ENCODE measurements around the gene TMEM50A. TPM values are rescaled to one million over a fixed set of nuclear protein-coding genes. Genes with fewer than 3 reads are reported as not detected.
"Not testable (repeated sequence)": the region's sequence is repeated elsewhere in the genome, so short reads cannot be mapped to it uniquely, and the experiment has no call there.

TMEM50A gene
- total RNA-seq (2022) (72.7 and 82.6 TPM in 2 replicates), Bru-seq, nascent RNA (percentile 73 among the genes with signal in this experiment), BruChase-seq, experiment 1, labeled RNA remaining after a 6-hour chase (percentile 85 among the genes with signal in this experiment), BruChase-seq, experiment 2, labeled RNA remaining after a 2-hour chase (percentile 71 among the genes with signal in this experiment)
- long read RNA-seq, transcript TMEM50A-203 (6 exons, 1,102 nt): minor isoform, 5 of 170 reads
- long read RNA-seq, transcript TMEM50A-201 (7 exons, 2,683 nt): major isoform, 144 of 170 reads
- long read RNA-seq, partial matches to known transcripts: 5 of 170 reads
- long read RNA-seq, other reads (novel, unspliced or antisense): 13 of 170 reads

GRCh38 chr1:25338188-25338981 lies at the start of gene TMEM50A:
TSS of gene TMEM50A (plus strand) at chr1:25338334. CDS start at chr1:25340487, 2,153 bp downstream.
- intact Hi-C loops (cut with micrococcal nuclease; ENCODE audit: unreplicated experiment): no loop called here
- CTCF ChIA-PET: no interaction called here
- TF ChIP-seq, protein P1, sequence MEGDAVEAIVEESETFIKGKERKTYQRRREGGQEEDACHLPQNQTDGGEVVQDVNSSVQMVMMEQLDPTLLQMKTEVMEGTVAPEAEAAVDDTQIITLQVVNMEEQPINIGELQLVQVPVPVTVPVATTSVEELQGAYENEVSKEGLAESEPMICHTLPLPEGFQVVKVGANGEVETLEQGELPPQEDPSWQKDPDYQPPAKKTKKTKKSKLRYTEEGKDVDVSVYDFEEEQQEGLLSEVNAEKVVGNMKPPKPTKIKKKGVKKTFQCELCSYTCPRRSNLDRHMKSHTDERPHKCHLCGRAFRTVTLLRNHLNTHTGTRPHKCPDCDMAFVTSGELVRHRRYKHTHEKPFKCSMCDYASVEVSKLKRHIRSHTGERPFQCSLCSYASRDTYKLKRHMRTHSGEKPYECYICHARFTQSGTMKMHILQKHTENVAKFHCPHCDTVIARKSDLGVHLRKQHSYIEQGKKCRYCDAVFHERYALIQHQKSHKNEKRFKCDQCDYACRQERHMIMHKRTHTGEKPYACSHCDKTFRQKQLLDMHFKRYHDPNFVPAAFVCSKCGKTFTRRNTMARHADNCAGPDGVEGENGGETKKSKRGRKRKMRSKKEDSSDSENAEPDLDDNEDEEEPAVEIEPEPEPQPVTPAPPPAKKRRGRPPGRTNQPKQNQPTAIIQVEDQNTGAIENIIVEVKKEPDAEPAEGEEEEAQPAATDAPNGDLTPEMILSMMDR (IDR thresholded peaks at IDR 0.05; ENCODE audit: unreplicated experiment): no peak
- peak; percentile 86 for DNase-seq
- BruUV-seq (replicated peaks): TSS peak; percentile 43
- H3K27me3 Mint-ChIP-seq (ENCODE audit: unreplicated experiment): no peaks in the 10 kb centered on the region
- H3K4me1 Mint-ChIP-seq (ENCODE audit: low read depth, unreplicated experiment): peaks cover 3% of the 10 kb centered on the region
- H3K36me3 Mint-ChIP-seq (ENCODE audit: insufficient read depth, unreplicated experiment): peaks cover 24% of the 10 kb centered on the region
- H3K9me3 Mint-ChIP-seq (ENCODE audit: low read depth, unreplicated experiment): no peaks in the 10 kb centered on the region
- H3K27ac Mint-ChIP-seq (ENCODE audit: unreplicated experiment): peak within 1 kb of the TSS; percentile 54
- H3K4me3 Mint-ChIP-seq (ENCODE audit: low read depth, unreplicated experiment): peak within 1 kb of the TSS; percentile 88

- DNase-seq; H3K27ac Mint-ChIP-seq (ENCODE audit: unreplicated experiment); H3K9me3 Mint-ChIP-seq (ENCODE audit: low read depth, unreplicated experiment); H3K4me1 Mint-ChIP-seq (ENCODE audit: low read depth, unreplicated experiment); intact Hi-C loops (cut with micrococcal nuclease; ENCODE audit: unreplicated experiment); H3K4me3 Mint-ChIP-seq (ENCODE audit: low read depth, unreplicated experiment); BruUV-seq (replicated peaks); H3K36me3 Mint-ChIP-seq (ENCODE audit: insufficient read depth, unreplicated experiment): not testable (repeated sequence)
- CTCF ChIA-PET: interaction anchor here (0.6 kb wide), 1 partner anchor 1160 kb away, joined by 4 read pairs; no protein-coding TSS in a partner anchor
- H3K27me3 Mint-ChIP-seq (ENCODE audit: unreplicated experiment): peaks cover 38% of the 10 kb centered on the region
Measured at GRCh38 chr1:25288573-25289101, 49.5 kb upstream of the TMEM50A start.

GRCh38 chr1:25290043-25290442 lies 48.1 kb upstream of the TMEM50A start:
- intact Hi-C loops (cut with micrococcal nuclease; ENCODE audit: unreplicated experiment); H3K9me3 Mint-ChIP-seq (ENCODE audit: low read depth, unreplicated experiment); H3K4me1 Mint-ChIP-seq (ENCODE audit: low read depth, unreplicated experiment); CTCF ChIA-PET; BruUV-seq (replicated peaks); H3K4me3 Mint-ChIP-seq (ENCODE audit: low read depth, unreplicated experiment); H3K27ac Mint-ChIP-seq (ENCODE audit: unreplicated experiment); H3K36me3 Mint-ChIP-seq (ENCODE audit: insufficient read depth, unreplicated experiment): not testable (repeated sequence)
- peak; percentile 14 for DNase-seq
- H3K27me3 Mint-ChIP-seq (ENCODE audit: unreplicated experiment): peaks cover 38% of the 10 kb centered on the region

GRCh38 chr1:25293426-25293825 lies 44.7 kb upstream of the TMEM50A start:
- H3K27ac Mint-ChIP-seq (ENCODE audit: unreplicated experiment); H3K36me3 Mint-ChIP-seq (ENCODE audit: insufficient read depth, unreplicated experiment); H3K4me3 Mint-ChIP-seq (ENCODE audit: low read depth, unreplicated experiment); DNase-seq; H3K9me3 Mint-ChIP-seq (ENCODE audit: low read depth, unreplicated experiment); CTCF ChIA-PET; intact Hi-C loops (cut with micrococcal nuclease; ENCODE audit: unreplicated experiment); H3K4me1 Mint-ChIP-seq (ENCODE audit: low read depth, unreplicated experiment); BruUV-seq (replicated peaks): not testable (repeated sequence)
- peaks cover 38% of the 10 kb centered on the region for H3K27me3 Mint-ChIP-seq (ENCODE audit: unreplicated experiment)

DNA sequence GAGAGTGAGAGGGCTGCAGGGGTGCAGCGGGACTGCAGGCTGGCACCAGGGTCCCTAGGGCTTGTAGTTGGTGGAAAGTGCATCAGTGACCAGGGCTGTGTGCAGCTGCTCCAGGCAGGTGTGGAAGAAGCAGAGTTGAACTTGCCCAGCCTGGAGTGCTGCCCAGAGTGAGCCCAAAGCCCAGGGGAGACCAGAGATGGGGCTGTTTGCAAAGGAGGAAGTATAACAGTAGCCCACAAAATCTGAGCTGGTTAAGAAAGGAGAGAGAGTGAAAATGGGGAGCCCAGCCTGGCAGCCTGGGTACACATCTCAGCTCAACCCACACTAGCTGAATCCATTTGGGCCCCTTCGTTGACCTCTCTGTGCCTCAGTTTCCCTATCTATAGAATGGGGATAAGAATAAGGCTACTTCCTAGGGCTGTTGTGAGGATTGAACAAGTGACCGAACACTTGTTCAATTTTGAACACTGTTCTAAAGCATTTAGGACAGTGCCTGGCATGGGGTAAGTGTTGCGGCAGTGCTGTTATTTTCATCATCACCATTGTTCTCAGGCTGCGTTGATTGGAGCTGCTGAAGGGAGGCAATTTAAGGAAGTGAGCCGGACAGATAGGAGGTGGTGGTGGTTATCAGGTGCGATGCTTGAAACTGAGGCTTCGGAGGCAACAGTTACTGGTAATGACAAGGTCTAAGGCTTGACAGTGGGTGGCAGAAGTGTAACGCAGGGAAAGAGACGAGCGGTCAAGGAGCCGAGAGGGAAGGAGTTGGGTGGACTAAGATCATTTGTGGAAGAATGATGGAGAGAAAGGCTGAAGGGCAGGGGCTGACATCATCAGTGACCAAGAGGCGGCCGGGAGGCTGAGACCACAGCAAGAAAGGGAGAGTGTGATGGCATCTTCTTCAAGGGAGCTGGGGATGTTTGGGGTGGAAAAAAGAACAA lies 43.0 kb upstream of the TMEM50A start:
- H3K4me1 Mint-ChIP-seq (ENCODE audit: low read depth, unreplicated experiment); BruUV-seq (replicated peaks); H3K36me3 Mint-ChIP-seq (ENCODE audit: insufficient read depth, unreplicated experiment); DNase-seq; intact Hi-C loops (cut with micrococcal nuclease; ENCODE audit: unreplicated experiment); H3K27ac Mint-ChIP-seq (ENCODE audit: unreplicated experiment); H3K4me3 Mint-ChIP-seq (ENCODE audit: low read depth, unreplicated experiment); H3K9me3 Mint-ChIP-seq (ENCODE audit: low read depth, unreplicated experiment): not testable (repeated sequence)
- H3K27me3 Mint-ChIP-seq (ENCODE audit: unreplicated experiment): peaks cover 33% of the 10 kb centered on the region
- CTCF ChIA-PET: interaction anchor here (0.6 kb wide), 1 partner anchor 102 kb away, joined by 3 read pairs; no protein-coding TSS in a partner anchor

GRCh38 chr1:25296501-25296900 lies 41.6 kb upstream of the TMEM50A start:
- not testable (repeated sequence) for DNase-seq; H3K4me1 Mint-ChIP-seq (ENCODE audit: low read depth, unreplicated experiment)

GRCh38 chr1:25300729-25301128 lies 37.4 kb upstream of the TMEM50A start:
- H3K27me3 Mint-ChIP-seq (ENCODE audit: unreplicated experiment); H3K9me3 Mint-ChIP-seq (ENCODE audit: low read depth, unreplicated experiment); H3K36me3 Mint-ChIP-seq (ENCODE audit: insufficient read depth, unreplicated experiment); H3K4me1 Mint-ChIP-seq (ENCODE audit: low read depth, unreplicated experiment); DNase-seq; H3K27ac Mint-ChIP-seq (ENCODE audit: unreplicated experiment); BruUV-seq (replicated peaks); intact Hi-C loops (cut with micrococcal nuclease; ENCODE audit: unreplicated experiment); H3K4me3 Mint-ChIP-seq (ENCODE audit: low read depth, unreplicated experiment); CTCF ChIA-PET: not testable (repeated sequence)

More at GRCh38 chr1:25296501-25296900, 41.6 kb upstream of the TMEM50A start:
- H3K36me3 Mint-ChIP-seq (ENCODE audit: insufficient read depth, unreplicated experiment); BruUV-seq (replicated peaks); H3K4me3 Mint-ChIP-seq (ENCODE audit: low read depth, unreplicated experiment); H3K9me3 Mint-ChIP-seq (ENCODE audit: low read depth, unreplicated experiment); H3K27ac Mint-ChIP-seq (ENCODE audit: unreplicated experiment); intact Hi-C loops (cut with micrococcal nuclease; ENCODE audit: unreplicated experiment): not testable (repeated sequence)
- peaks cover 20% of the 10 kb centered on the region for H3K27me3 Mint-ChIP-seq (ENCODE audit: unreplicated experiment)
- CTCF ChIA-PET: interaction anchor here (0.6 kb wide), 1 partner anchor 287 kb away, joined by 3 read pairs; no protein-coding TSS in a partner anchor

DNA sequence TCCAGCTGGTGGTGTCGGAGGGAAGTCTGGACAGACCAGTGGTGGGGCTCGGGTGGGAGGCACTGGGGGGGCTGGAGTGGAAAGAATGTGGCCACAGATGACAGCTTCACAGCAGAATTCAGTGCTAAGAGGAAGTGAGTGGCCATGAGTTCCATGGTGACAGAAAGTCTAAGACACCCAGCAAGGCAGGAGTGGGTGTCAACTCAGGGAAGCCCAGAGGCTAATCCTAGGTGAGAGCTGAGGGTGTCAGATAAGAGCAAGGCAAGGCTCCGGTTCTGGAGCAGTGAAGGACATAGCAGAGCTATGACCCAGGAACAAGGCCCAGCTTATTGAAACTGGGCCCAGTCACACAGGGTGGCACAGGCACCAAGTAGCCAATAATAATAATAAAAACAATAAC lies 35.8 kb upstream of the TMEM50A start:
- DNase-seq; CTCF ChIA-PET; H3K4me1 Mint-ChIP-seq (ENCODE audit: low read depth, unreplicated experiment); H3K9me3 Mint-ChIP-seq (ENCODE audit: low read depth, unreplicated experiment); BruUV-seq (replicated peaks); H3K36me3 Mint-ChIP-seq (ENCODE audit: insufficient read depth, unreplicated experiment); intact Hi-C loops (cut with micrococcal nuclease; ENCODE audit: unreplicated experiment); H3K4me3 Mint-ChIP-seq (ENCODE audit: low read depth, unreplicated experiment); H3K27me3 Mint-ChIP-seq (ENCODE audit: unreplicated experiment); H3K27ac Mint-ChIP-seq (ENCODE audit: unreplicated experiment): not testable (repeated sequence)
